Immature natural killer cell (primary cell): Measurements from ENCODE around the gene UNC5A. TPM values are rescaled to one million over a fixed set of nuclear protein-coding genes. Genes with fewer than 3 reads are reported as not detected.

Experiments
- DNase-seq, 3 donors: peaks; one replicate each; pipeline ENCODE4 v3.0.0; 2022; ENCODE audit warnings: mixed read lengths in 1 of 3
- H3K27ac Mint-ChIP-seq, 6 donors: one replicate each; pipeline ENCODE4 v1.8.0; 2020; ENCODE audit warnings: mixed read lengths in 6 of 6, mild to moderate bottlenecking in 5 of 6, inconsistent platforms in 4 of 6, moderate library complexity in 3 of 6
- H3K27me3 Mint-ChIP-seq, 3 donors: one replicate each; pipeline ENCODE4 v1.8.0; 2020 to 2021; ENCODE audit warnings: low read depth in 3 of 3, mild to moderate bottlenecking in 3 of 3, mixed read lengths in 3 of 3, moderate library complexity in 3 of 3, inconsistent platforms in 1 of 3
- H3K36me3 Mint-ChIP-seq, 3 donors: one replicate each; pipeline ENCODE4 v1.8.0; 2020; ENCODE audit warnings: mixed read lengths in 3 of 3, inconsistent platforms in 2 of 3, mild to moderate bottlenecking in 2 of 3
- H3K4me1 Mint-ChIP-seq, 2 donors: one replicate each; pipeline ENCODE4 v1.8.0; 2020; ENCODE audit warnings: inconsistent platforms in 2 of 2, mild to moderate bottlenecking in 2 of 2, mixed read lengths in 2 of 2, moderate library complexity in 1 of 2
- H3K4me3 Mint-ChIP-seq, 5 donors: one replicate each; pipeline ENCODE4 v1.8.0; 2020; ENCODE audit warnings: mild to moderate bottlenecking in 5 of 5, mixed read lengths in 5 of 5, inconsistent platforms in 3 of 5, moderate library complexity in 3 of 5
- H3K9me3 Mint-ChIP-seq, 6 donors: one replicate each; pipeline ENCODE4 v1.8.0; 2020; ENCODE audit warnings: mild to moderate bottlenecking in 6 of 6, mixed read lengths in 6 of 6, inconsistent platforms in 4 of 6, moderate library complexity in 3 of 6
- polyA plus RNA-seq, 3 donors: library from polyadenylated mRNA; unstranded; fragments of 300-500 nt; fragmentation: Illumina TruSeq; gene quantifications; one replicate each; pipeline ENCODE4 v1.2.3, GENCODE V29; 2021

Gene UNC5A
- polyA plus RNA-seq, 3 donors from 2014 or later, result not detected

DNA sequence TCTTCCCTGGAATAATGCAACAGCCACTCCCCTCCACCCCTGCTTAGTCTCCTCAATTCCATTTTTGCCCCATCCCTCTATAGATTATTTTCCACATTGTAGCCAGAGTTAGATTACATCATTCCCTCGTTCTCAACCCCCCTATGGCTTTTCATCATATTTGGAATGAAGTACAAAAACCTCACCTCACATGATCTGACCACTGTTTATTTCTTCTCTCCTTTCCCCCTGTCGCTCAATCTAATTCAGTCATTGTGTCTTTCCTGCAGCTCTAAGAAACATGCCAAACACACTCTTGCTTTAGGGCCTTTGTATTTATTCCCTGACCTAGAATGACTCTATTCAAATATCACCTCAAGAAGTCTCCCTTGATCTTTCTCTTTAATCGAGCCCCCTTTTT, 111.4 kb downstream of the UNC5A start:
- no peak for DNase-seq
- Mint-ChIP-seq H3K9me3 (no peaks in the 10 kb centered on the region), H3K4me3 (no peak overlapping the region), H3K27me3 (peaks cover 0 to 1% (median 0%) of the 10 kb centered on the region in 3 donors), H3K27ac (no peak overlapping the region), H3K36me3 (peaks cover 5 to 21% (median 7%) of the 10 kb centered on the region in 3 donors), H3K4me1 (peaks cover 0 to 20% of the 10 kb centered on the region in 2 donors)

DNA sequence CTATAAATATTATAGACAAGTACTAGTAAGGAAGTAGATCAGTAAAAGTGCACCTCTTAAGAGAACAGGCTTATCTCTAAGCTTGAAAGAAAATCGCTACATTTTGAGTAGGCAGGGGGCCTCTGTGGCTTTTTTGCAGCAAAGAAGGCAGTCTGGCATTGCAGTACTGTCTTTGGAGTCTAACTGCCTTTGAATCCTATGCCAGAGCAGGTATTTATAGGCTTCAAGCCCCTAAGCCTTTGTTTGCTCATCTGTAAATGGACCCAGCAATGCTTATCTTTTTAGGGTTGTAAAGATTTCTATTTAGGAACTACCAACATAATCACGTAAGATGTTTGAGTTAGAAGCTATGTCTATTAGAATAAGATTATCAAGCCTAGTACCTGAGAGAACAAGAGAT, 112.5 kb downstream of the UNC5A start:
- peak overlapping the region in 1 of 6 donors; percentile 54 for H3K27ac Mint-ChIP-seq
- peaks cover 0 to 16% of the 10 kb centered on the region in 2 donors for H3K4me1 Mint-ChIP-seq
- H3K36me3 Mint-ChIP-seq, result peaks cover 5 to 21% (median 7%) of the 10 kb centered on the region in 3 donors
- DNase-seq, result no peak
- H3K27me3 Mint-ChIP-seq, result peaks cover 0 to 1% (median 0%) of the 10 kb centered on the region in 3 donors
- no peak overlapping the region for H3K4me3 Mint-ChIP-seq
- H3K9me3 Mint-ChIP-seq, result no peaks in the 10 kb centered on the region

DNA sequence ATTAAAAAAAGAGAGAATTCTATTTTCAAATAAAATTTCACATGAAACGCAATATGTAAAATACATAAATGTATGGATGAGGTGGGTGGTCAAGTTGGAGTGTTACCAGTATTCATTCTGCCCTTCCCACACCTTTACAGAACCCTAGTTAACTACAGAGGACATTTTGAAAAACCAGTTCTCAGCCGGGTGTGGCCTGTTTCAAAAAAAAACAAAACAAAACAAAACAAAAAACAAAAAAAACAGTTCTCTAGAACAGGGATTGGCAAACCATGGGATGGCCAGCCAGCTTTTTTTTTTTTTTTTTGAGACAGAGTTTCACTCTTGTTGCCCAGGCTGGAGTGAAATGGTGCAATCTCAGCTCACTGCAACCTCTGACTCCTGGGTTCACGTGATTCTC, 117.2 kb downstream of the UNC5A start:
- Mint-ChIP-seq H3K9me3 (no peaks in the 10 kb centered on the region), H3K36me3 (peaks cover 3 to 17% (median 4%) of the 10 kb centered on the region in 3 donors), H3K4me1 (peaks cover 0 to 5% of the 10 kb centered on the region in 2 donors), H3K4me3 (no peak overlapping the region), H3K27ac (no peak overlapping the region), H3K27me3 (peaks cover 0 to 2% (median 1%) of the 10 kb centered on the region in 3 donors)
- no peak for DNase-seq

DNA sequence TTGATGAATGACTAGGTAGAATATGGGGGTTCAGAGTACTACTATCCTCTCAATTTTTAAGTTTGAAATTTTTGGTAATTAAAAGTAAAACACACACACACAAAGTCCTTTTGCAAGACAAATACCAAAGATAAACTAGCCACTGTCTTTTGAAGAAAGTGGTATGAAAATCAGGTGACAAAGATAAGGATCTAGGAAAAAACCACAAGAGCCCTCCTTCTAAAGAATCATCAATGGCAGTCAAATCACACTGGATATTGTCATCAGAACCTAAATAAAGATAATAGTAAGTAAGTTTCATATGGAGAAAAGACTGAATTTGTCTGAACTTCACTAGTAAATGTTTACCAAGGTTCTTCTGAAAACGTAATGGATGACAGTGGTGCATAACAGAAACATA, 119.3 kb downstream of the UNC5A start:
- H3K4me1 Mint-ChIP-seq, result peaks cover 8 to 15% of the 10 kb centered on the region in 2 donors
- no peak overlapping the region for H3K4me3 Mint-ChIP-seq
- H3K27me3 Mint-ChIP-seq, result peaks cover 0 to 2% (median 1%) of the 10 kb centered on the region in 3 donors
- H3K27ac Mint-ChIP-seq, result no peak overlapping the region
- no peaks in the 10 kb centered on the region for H3K9me3 Mint-ChIP-seq
- peaks cover 3 to 12% (median 4%) of the 10 kb centered on the region in 3 donors for H3K36me3 Mint-ChIP-seq
- DNase-seq, result no peak

Other genes with a start within 250 kb of the UNC5A start
- under 1 TPM; 0.34 to 0.63 (median 0.46) TPM for gene GPRIN1, start 200.4 kb upstream of the UNC5A start, polyA plus RNA-seq
- under 1 TPM in 1 of 3 donors, not detected in 2; 0.26 TPM for gene SNCB, start 180.0 kb upstream of the UNC5A start, polyA plus RNA-seq
- gene EIF4E1B, start 179.9 kb upstream of the UNC5A start, polyA plus RNA-seq, result not detected
- gene TSPAN17, start 163.1 kb upstream of the UNC5A start, polyA plus RNA-seq, result 10 to 100 TPM; 45.2 to 53.0 (median 49.4) TPM
- 1 to 10 TPM in 2 of 3 donors, under 1 TPM in 1; 0.21 to 2.5 (median 2.4) TPM for gene HK3, start 88.8 kb downstream of the UNC5A start, polyA plus RNA-seq
- gene UIMC1, start 196.2 kb downstream of the UNC5A start, polyA plus RNA-seq, result 10 to 100 TPM; 12.8 to 21.5 (median 14.9) TPM
- 10 to 100 TPM in 2 of 3 donors, 1 to 10 TPM in 1; 8.8 to 21.5 (median 10.6) TPM for gene ZNF346, start 212.1 kb downstream of the UNC5A start, polyA plus RNA-seq